GM21786 (cell line): Measurements from ENCODE around the gene AP3S2.
"Not testable (repeated sequence)": the region's sequence is repeated elsewhere in the genome, so short reads cannot be mapped to it uniquely, and the experiment has no call there.

Experiments used
- ATAC-seq: cut with Tn5 transposase; IDR thresholded peaks from one replicate; pipeline ENCODE4 v1.9.1; 2021; ENCODE audit not compliant: unreplicated experiment

AP3S2 gene

DNA sequence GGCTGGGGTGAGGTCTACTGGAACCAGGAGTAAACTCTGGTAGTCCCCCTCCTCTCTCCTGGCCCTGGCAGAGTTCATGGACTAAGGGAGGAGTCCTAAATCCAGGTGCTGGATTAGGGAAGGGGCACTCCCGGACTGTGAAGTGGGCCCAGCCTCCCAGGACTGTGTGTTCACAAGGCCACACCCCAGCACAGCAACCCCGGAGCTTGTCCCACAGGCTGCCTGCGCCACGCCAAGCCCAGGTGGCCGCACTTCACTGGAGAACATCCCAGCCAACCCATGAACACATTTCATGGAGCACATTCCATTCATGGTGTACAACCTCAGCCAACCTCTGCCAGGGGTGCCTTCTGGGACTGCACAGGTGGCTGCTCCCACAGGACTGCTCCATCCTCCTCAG is 10.7 kb upstream of the AP3S2 start:
- ATAC-seq = no peak

DNA sequence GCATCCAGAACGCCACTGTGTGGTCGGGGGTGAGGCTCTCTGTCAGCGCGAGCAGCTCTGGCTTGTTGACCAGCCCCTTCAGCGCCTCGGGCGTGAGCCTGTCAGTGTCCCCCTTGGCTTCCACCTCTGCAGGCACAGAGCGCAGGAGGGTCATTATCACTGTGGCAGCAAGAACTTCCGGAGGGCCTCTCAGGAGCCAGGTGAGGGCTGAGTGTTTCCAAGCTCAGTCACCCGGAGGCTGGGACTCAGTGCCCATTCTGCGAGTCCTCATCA is 10.0 kb upstream of the AP3S2 start:
- ATAC-seq = no peak

DNA sequence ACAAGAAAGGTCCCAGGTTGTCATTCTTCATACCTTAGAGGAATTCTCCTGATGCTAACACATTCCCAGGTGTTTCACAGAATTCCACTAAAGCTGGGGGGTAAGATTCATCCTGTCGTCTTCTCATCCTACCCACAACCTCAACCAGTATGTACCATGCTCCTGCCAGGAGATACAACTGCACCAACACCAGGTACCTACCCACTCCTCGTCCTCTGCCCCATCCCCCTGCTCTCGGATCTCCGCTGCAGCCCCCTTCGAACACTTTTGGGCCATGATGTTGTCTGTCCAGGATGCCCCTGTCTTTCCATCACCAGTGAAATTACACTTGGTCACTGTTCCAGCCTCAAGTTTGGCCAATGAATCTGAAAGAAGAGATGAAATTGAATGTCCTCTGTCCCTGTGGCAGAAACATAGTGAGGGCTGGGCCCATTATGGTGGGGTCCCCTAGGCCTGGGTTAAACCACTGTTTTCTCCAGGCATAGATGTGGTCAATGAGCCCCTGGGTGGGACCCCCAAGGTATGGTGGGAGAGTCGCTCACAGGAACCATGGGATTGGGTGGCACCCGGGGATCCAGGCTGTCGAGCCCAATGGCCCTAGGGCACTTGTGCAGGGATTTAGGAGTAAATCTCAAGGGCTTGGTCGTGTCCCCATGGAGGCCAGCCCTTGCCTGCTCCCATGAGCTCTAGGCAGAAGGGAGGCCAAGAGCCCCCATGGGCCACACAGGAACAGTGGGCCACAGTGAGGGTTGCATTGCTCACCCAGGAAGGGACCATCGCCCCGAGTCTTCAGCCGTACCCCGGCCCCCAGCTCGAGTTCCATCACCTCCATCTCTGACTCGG is 9.4 kb upstream of the AP3S2 start:
- ATAC-seq = no peak

DNA sequence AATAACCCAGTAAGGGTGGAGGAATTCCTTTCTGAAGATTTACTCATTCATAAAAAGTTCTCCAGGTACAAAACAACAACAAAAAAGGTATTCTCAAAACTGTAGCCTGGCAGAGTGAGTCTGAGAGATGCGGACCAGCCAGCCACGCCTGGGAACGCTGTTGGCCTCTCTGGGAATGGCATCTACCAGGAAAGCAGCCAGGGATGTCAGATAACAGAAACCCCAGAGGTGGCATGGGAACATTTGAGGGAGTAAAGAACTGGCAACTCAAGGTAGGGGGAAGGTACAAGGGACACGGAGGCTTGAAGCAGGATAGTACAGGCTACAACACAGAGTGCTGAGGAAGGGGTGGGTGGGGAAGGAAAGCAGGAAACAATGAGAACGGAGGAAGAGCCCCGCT is 7.1 kb upstream of the AP3S2 start:
- ATAC-seq = no peak

DNA sequence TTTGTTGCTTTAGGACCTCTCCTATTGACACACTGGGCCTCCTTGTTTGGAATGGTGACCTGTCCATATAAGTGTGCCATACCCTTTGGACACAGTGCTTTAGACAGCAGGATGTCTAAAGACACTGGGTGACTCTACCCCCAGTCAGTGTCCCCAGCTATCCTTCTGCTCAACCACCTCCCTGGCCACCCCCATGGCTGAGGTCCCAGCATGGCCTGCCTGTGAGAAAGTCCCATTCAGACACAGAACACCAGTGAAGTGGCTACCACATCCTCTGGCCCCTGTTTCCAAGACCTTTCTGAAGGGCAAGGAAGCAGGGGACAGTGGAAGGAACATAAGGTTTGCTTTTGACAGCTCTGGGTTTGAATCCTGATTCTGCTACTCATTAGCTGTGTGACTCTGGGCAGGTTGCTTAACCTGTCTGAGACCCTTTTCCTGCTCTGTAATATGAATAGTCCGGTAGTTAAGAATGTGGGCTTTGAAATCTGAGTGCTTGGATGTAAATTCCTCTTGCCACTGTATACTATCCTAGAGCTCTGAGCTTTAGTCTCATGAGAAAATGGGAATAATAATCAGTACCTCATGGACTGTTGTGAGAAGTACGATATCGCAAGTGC is 6.3 kb upstream of the AP3S2 start:
- ATAC-seq = no peak

DNA sequence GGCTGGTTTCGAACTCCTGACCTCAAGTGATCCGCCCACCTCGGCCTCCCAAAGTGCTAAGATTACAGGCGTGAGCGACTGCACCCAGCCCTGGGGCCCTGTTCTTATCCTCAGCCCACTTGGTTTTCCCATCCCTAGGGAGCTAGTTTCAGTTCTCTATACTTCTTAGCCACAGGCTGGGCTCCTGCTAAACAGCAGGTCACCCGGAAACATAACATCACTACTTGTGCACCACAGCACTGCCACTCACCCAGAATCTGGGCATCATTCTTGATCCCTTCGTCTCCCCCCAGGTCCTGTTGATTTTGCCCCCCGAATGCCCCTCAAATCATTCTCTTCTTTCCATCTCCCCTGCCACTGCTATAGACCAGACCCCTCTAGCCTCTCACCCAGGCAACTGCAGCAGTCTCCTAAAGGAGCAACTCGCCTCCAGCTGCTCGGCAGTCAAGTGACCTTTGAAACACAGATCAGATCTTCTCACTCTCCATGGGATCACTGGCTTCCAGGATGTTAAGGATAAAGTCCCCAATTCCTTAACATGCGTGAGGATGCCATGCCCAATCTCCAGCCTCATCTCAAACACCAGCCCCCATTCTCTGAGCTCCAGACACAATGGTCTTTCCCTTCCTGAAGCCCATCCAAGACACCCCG is 5.6 kb upstream of the AP3S2 start:
- no peak for ATAC-seq

DNA sequence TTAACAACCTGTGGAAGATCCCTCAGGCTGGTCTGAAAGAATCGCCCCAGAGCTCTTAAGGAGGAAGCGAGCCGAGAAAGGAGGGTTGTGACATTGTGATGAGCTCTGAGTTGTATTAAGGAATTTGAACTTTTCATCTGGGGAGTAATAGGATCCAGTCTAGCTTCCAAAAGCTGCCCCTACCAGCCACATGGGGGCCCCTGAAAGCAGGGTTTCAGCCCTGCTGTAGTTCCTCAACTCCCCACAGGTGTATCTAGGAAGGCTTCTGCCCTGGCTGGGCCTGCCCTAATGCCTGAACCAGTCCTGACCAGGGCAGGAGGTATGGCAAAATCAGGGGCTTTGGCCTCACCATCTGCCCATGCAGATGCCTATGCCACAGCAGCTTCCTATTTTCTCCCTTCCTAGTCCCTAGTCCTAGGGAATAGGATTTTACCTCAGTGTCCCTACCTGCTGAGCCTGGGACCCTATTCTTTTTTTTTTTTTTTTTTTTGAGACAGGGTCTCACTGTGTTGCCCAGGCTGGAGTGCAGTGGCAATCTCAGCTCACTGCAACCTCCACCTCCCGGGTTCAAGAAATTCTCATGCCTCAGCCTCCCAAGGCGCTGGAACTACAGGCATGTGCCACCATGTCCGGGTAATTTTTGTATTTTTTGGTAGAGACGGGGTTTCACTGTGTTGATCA is 5.0 kb upstream of the AP3S2 start:
- ATAC-seq = no peak

DNA sequence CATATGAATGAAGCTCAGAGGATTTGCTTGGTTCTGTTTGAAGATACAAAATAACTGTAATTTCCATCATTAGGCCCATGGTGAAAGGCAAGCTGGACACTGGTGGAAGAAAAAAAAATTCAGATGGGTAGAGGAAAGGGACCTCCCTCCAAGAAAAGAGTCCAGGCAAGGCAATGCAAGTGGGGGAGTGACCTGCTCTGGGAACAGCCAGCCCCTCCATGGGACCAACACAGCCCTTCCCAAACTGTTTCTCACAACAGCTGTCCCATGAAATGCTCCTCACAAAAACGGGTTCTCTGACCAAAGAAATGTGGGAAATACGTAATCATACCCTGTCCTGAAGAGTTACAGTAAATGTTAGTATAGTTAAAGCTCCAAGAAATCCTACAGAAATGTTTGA is 4.4 kb upstream of the AP3S2 start:
- no peak for ATAC-seq

DNA sequence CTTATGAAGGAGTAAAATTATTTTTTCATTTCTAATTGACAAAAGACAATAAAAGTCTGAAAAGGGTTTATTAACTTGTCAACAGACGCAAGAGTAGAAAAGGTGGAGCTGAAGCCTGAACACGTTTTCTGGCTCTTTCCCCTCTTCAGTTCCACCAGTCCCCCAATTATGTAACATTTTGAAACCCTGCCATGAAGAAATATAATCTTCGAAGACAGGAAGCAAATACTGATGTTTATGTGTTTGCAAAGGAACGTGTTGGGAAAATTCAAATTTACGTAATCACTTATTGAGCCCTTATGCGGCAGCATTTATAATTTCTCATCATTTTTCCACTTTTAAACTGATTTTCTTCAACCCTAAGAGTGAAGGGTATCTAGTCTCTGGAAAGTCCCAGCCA is 767 bp downstream of the AP3S2 start:
- ATAC-seq = no peak

DNA sequence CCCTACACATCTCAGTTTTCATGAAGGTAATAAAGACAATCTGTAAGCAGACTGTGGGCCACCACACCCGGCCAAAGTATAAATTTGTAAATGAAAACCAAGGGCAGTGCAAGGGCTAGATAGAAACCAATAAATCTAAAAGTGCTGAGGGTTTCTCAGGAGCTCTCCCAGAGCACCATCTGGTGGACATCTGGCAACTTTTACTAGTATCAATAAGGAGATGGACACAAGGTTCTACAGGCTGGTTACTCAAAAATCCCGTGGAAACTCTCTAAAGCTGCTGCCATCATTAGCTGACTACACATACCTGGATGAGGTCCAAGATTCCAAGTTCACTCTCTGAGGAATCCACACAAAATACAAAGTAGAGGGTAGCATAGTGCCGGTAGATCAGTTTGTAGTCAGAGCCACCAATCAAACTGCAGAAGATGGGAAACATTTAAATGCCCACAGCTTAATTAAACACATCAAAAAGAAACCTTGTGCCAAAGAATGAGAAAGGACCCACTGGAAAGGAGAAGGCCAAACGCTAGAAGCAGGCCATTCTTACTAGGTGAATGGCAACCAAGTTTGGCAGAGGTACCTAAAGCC is 5.5 kb downstream of the AP3S2 start:
- ATAC-seq = no peak

DNA sequence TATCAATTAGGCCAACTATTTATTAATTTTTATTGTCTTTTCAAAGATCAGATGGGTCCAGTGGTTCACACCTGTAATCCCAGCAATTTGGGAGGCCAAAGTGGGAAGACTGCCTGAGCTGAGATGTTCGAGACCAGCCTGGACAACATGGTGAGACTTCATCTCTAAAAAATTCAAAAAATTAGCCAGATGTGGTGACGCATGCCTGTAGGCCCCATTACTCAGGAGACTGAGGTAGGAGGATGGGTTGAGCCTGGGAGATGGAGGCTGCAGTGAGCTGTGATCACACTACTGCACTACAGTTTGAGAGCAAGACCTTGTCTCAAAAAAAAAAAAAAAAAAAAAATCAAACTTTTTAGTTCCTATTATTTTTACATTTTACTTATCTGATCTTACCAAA is 8.2 kb downstream of the AP3S2 start:
- ATAC-seq = no peak

DNA sequence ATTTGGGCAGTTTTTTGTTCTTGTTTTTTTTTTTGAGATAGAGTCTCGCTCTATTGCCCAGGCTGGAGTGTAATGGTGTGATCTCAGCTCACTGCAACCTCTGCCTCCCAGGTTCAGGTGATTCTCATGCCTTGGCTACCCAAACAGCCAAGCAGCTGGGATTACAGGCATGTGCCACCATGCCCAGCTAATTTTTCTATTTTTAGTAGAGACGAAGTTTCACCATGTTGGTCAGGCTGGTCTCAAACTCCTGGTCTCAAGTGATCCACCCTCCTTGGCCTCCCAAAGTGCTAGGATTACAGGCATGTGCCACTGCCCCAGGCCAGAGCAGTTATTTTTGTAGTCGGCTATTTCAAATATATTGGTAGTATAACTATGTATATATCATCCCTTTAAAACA is 8.6 kb downstream of the AP3S2 start:
- not testable (repeated sequence) for ATAC-seq

DNA sequence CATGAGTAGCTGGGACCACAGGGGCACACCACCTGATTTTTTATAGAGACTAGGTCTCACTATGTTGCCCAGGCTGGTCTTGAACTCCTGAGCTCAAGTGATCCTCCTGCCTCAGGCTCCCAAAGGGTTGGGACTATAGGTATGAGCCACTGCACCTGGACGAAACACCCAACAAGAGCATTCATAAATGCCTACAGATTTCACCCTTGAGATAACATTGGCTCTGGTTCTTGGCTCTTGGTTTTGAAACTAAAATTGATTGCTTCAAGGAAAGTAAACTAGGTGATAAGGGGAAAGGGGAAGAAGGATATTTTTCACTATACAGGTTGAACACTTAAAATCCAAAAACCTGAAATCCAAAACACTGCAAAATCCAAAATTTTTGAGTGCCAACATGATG is 10.3 kb downstream of the AP3S2 start:
- ATAC-seq = no peak

DNA sequence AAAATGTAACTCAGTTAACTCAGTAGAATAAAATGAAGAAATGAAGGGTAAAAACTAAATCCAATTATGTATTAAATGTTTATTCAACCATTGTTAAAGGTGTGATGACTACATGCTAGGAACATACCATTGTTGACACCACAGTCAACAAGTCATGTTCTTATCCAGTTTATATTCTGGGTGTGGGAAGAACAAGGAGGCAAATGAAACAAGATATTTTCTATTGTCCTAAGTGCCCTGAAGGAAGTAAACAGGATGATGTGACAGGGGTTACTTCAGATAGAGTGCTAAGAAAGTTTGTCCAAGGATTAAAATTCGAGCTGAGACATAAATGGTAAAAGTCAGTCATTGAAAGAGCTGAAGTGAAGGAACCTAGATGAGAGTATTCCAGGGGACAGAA is 13.1 kb downstream of the AP3S2 start:
- ATAC-seq = no peak

DNA sequence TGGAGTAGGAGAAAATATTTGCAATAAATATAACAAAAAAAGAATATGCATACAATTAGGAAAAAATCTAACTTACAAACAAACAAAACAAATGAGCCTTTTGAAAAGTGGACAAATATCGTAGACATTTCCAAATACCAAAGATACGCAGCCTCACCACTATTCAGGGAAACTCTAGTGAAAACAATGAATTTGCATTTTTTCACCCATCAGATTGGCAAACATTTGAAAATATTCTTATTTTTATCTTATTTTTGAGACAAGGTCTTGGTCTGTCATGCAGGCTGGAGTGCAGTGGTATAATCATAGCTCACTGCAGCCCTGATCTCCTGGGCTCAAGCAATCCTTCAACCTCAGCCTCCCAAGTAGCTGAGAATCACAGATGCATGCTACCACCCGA is 15.5 kb downstream of the AP3S2 start:
- no peak for ATAC-seq

DNA sequence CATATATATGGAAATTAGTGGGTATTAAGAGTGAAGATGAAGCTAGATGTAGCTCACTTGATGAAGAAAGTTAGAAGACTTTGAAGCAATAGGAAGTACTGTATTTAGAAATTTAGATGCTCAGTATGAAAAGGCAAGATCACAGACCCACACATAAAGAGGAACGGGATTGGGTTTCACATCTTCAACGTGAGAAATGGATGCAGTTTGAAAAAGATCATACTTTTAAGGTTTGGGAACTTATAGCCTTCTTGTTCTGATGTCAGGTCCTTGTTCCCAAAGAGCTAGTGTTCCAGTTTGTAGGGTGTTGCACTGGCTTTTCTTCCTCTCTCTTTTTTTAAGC is 16.7 kb downstream of the AP3S2 start:
- ATAC-seq = no peak

DNA sequence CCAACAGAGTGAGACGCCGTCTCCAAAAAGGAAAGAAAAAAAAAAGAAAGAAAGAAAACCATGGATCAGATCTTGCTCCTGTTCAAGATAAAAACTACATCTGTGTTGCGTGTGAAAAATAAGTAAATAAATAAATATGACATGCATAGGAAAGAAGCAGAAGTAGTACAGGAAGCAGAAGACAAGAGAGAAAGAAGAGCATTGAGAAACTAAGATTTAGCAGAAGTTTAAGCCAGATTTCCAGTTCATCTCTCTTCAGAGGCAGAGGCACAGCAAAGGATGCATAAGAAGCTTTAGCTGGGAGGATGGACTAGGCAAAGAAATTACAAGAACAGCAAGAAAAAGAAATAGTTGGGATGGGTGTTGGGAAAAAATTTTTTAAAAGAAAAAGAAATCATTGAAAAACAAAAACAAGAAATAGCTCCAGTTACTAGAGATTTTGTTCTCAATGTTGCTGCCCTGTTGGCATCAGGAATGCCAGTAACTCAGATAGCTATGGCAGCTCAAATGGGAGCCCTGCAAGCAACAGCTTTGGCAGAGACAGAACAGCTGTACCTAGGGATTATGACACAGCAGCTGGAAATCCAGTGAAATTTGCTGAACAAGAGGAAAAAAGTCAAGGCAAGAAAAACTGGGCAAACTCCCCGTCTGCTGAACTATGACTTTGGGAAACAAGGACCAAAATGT is 17.3 kb downstream of the AP3S2 start:
- ATAC-seq = no peak

DNA sequence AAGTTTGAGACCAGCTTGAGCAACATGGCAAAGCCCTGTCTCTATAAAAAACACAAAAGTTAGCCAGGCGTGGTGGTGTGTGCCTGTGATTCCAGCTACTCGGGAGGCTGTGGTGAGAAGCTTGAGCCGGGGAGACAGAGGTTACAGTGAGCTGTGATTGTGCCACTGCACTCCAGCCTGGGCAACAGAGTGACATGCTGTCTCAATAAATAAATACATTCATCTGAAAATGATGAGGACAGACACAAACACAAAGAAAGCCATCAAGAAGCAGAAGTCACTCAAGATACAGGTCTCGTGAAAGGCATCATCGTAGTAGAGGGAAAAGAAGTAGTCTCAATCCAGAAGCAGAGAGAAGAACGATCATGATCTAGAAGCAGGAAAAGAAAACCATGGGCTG is 18.1 kb downstream of the AP3S2 start:
- ATAC-seq = no peak

DNA sequence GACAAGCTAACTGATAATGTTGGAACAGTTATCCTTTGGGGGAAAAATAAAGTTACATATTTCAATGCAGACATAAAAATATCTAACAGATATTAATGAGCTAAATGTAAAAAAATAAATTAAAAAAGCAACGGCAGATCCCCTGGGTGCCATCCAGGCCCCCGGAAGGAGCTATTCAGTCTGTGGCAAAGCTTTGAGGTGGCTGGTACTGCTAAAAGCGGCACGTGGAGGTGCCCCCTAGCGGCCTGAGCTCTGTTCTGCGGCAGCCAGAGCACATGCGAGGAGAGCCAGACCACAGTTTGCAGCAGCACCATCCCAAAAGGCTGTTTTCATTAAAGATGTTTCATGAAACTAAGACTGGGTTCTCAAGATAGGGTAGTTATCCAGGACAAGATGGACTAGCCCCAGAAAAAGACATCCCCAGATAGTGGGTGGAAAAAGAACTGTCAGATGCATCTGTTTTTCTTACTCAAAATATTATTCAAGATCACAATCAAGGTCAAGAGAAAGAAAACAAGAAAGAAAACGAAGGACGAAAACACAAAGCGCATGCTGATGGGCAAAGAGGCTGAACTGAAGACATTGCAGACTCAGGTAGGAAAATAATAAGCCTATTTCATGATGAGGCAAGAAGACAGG is 18.7 kb downstream of the AP3S2 start:
- ATAC-seq = peak; percentile 83

DNA sequence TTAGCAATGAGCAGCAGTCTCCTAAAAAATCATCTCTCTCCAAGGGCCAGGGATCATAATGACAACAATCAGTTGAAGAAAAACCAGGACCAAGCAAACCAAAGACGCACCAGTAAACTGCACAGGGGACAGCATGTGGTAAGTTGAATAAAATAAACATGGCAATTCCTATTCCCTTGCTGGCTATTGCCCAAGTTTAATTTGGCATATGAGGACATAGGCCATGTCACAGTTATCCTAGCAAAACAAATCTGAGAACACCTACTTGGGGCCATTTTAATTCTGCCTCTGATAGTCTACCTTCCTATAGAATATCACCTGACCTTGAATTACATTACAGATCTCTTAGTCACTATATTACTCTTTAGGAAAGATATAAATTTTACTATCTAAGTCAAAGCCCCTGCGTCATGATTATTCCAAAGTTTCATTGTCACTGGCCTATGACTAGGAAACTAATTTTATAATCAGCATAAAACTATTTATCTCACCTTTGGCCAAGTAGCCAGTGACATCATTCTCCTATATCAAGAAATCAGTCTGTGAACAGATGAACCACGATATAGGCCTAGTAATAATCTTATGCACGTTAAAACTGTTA is 23.0 kb downstream of the AP3S2 start:
- no peak for ATAC-seq
